Vagina (tissue), 2 donors: ENCODE results near the gene ANKS1B. TPM values are rescaled to one million over a fixed set of nuclear protein-coding genes. Genes with fewer than 3 reads are reported as not detected.
"Not testable (repeated sequence)": the region's sequence is repeated elsewhere in the genome, so short reads cannot be mapped to it uniquely, and the experiment has no call there.

Source experiments
- DNase-seq, 2 donors: peaks; one replicate each; pipeline ENCODE4 v3.0.0-alpha.2; 2017; ENCODE audit errors: extremely low spot score in 2 of 2
- H3K27ac ChIP-seq: fragments of 200-600 bp; sonication (generic); one replicate; pipeline ENCODE4 v1.5.1; 2019
- H3K27me3 ChIP-seq: fragments of 200-600 bp; sonication (generic); one replicate; pipeline ENCODE4 v1.5.1; 2019
- H3K36me3 ChIP-seq, 2 donors: fragments of 200-600 bp; sonication (generic); one replicate each; pipeline ENCODE4 v1.5.1; 2017 to 2019
- H3K4me1 ChIP-seq: fragments of 200-600 bp; sonication (generic); one replicate; pipeline ENCODE4 v1.5.1; 2019
- H3K4me3 ChIP-seq, 2 donors: fragments of 200-600 bp; sonication (generic); 1 replicate in 1 of 2; 2 replicates in 1 of 2; pipeline ENCODE4 v1.5.1; 2016 to 2019
- H3K9me3 ChIP-seq: fragments of 200-600 bp; sonication (generic); one replicate; pipeline ENCODE4 v1.5.1; 2019
- POLR2A ChIP-seq, 2 donors: fragments of 450-650 bp; IDR thresholded peaks; one replicate each; pipeline ENCODE4 v1.6.1; 2017; ENCODE audit warnings: antibody characterized with exemption in 2 of 2, mild to moderate bottlenecking in 2 of 2, moderate library complexity in 2 of 2
- POLR2AphosphoS5 ChIP-seq, 2 donors: sonication (generic); formaldehyde crosslinking; IDR thresholded peaks; one replicate each; pipeline ENCODE4 v1.9.0; 2017; ENCODE audit warnings: antibody characterized with exemption in 2 of 2, mild to moderate bottlenecking in 2 of 2, low read depth in 1 of 2; ENCODE audit not compliant: insufficient read depth in 1 of 2
- intact Hi-C: fragments of 100-400 bp; cut with DNase I; formaldehyde crosslinking; loops from one replicate; pipeline ENCODE4 v1.15.1; 2023
- total RNA-seq: library from RNA; depleted of rRNA; stranded (reverse); fragments of >200 nt; gene quantifications from one replicate; pipeline ENCODE4 v1.2.3, GENCODE V29; 2016
- TF ChIP-seq, protein P1 (sequence below), 3 experiments: fragments of 450-650 bp in 2 of 3; fragments of 200-600 bp in 1 of 3; sonication (generic) in 1 of 3; IDR thresholded peaks; one replicate each; pipeline ENCODE4 v1.5.1; 2017 to 2019; ENCODE audit warnings: antibody characterized with exemption in 3 of 3, mild to moderate bottlenecking in 2 of 3, moderate library complexity in 2 of 3

Gene ANKS1B
- total RNA-seq, 1 donor from 2014 or later, result 11.5 TPM

GRCh38 chr12:98763656-98764055 lies 1221.1 kb downstream of the ANKS1B start:
- Histone ChIP-seq H3K4me1 (no peaks in the 10 kb centered on the region), H3K27ac (no peak overlapping the region), H3K36me3 (no peaks in the 10 kb centered on the region), H3K9me3 (no peaks in the 10 kb centered on the region), H3K4me3 (no peak overlapping the region), H3K27me3 (no peaks in the 10 kb centered on the region)
- intact Hi-C loops, result no loop called here
- TF ChIP-seq POLR2AphosphoS5 (IDR thresholded peaks at IDR 0.05; ENCODE audit: insufficient read depth in 1 of 2, low read depth in 1 of 2) (no peak), POLR2A (IDR thresholded peaks at IDR 0.05) (no peak)
- TF ChIP-seq, protein P1, sequence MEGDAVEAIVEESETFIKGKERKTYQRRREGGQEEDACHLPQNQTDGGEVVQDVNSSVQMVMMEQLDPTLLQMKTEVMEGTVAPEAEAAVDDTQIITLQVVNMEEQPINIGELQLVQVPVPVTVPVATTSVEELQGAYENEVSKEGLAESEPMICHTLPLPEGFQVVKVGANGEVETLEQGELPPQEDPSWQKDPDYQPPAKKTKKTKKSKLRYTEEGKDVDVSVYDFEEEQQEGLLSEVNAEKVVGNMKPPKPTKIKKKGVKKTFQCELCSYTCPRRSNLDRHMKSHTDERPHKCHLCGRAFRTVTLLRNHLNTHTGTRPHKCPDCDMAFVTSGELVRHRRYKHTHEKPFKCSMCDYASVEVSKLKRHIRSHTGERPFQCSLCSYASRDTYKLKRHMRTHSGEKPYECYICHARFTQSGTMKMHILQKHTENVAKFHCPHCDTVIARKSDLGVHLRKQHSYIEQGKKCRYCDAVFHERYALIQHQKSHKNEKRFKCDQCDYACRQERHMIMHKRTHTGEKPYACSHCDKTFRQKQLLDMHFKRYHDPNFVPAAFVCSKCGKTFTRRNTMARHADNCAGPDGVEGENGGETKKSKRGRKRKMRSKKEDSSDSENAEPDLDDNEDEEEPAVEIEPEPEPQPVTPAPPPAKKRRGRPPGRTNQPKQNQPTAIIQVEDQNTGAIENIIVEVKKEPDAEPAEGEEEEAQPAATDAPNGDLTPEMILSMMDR (IDR thresholded peaks at IDR 0.05), result no peak
- DNase-seq, result no peak

- Histone ChIP-seq H3K27ac (no peak overlapping the region), H3K9me3 (no peaks in the 10 kb centered on the region), H3K27me3 (no peaks in the 10 kb centered on the region), H3K4me3 (no peak overlapping the region), H3K36me3 (no peaks in the 10 kb centered on the region), H3K4me1 (peaks cover 6% of the 10 kb centered on the region)
- TF ChIP-seq, protein P1 (IDR thresholded peaks at IDR 0.05), result no peak
- TF ChIP-seq POLR2A (IDR thresholded peaks at IDR 0.05) (no peak), POLR2AphosphoS5 (IDR thresholded peaks at IDR 0.05; ENCODE audit: insufficient read depth in 1 of 2, low read depth in 1 of 2) (no peak)
- intact Hi-C loops, result no loop called here
- no peak for DNase-seq
Observed at GRCh38 chr12:98758331-98758730, 1226.4 kb downstream of the ANKS1B start.

GRCh38 chr12:98757455-98757854 lies 1227.3 kb downstream of the ANKS1B start:
- no peak for DNase-seq
- H3K27me3 ChIP-seq, result no peaks in the 10 kb centered on the region
- no peaks in the 10 kb centered on the region for H3K9me3 ChIP-seq
- intact Hi-C loops, result no loop called here
- TF ChIP-seq POLR2AphosphoS5 (IDR thresholded peaks at IDR 0.05; ENCODE audit: insufficient read depth in 1 of 2, low read depth in 1 of 2), result no peak
- no peak for TF ChIP-seq POLR2A (IDR thresholded peaks at IDR 0.05)
- TF ChIP-seq, protein P1 (IDR thresholded peaks at IDR 0.05), result no peak
- no peak overlapping the region for H3K27ac ChIP-seq
- H3K4me3 ChIP-seq, result no peak overlapping the region
- H3K4me1 ChIP-seq, result peaks cover 6% of the 10 kb centered on the region
- H3K36me3 ChIP-seq, result no peaks in the 10 kb centered on the region

DNA sequence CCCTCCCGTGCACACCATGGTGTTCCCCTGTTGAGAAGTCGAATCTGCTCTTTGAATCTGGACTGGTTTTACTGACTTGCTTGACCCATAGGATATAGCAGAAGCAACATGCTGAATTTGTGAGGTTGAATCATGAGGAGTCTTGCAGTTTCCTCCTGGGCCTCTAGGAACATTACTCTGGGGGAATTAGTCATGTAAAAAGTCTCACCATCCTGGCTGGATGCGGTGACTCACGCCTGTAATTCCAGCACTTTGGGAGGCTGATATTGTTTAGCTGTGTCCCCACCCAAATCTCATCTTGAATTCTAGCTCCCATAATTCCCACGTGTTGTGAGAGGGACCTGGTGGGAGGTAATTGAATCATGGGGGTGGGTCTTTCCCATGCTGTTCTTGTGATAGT lies 1228.9 kb downstream of the ANKS1B start:
- intact Hi-C loops, H3K36me3 ChIP-seq, H3K4me1 ChIP-seq, DNase-seq, H3K9me3 ChIP-seq, H3K4me3 ChIP-seq, H3K27me3 ChIP-seq, H3K27ac ChIP-seq: not testable (repeated sequence)

DNA sequence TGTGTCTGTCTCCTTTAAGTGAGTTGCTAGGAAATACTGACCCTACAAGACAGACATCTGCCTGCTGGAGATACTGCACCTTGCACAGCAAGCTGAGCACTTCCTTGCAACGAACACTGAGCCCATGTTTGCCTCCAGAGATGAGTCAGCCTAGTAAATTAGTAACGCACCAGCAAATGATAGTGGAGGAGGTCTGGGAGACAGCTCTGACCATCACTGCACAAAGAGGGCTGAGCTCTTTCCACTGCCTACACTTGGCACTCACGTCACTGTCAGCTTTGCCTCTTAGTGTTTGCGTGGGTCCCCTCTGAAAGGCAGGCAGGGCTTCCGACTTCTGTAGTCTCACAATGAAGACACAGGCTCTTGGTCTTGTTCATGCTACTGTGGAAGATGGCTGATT lies 1230.6 kb downstream of the ANKS1B start:
- H3K27ac ChIP-seq, result no peak overlapping the region
- peaks cover 6% of the 10 kb centered on the region for H3K4me1 ChIP-seq
- H3K4me3 ChIP-seq, result no peak overlapping the region
- H3K27me3 ChIP-seq, result no peaks in the 10 kb centered on the region
- TF ChIP-seq POLR2A (IDR thresholded peaks at IDR 0.05), result no peak
- no peaks in the 10 kb centered on the region for H3K36me3 ChIP-seq
- intact Hi-C loops, result no loop called here
- no peaks in the 10 kb centered on the region for H3K9me3 ChIP-seq
- no peak for DNase-seq

DNA sequence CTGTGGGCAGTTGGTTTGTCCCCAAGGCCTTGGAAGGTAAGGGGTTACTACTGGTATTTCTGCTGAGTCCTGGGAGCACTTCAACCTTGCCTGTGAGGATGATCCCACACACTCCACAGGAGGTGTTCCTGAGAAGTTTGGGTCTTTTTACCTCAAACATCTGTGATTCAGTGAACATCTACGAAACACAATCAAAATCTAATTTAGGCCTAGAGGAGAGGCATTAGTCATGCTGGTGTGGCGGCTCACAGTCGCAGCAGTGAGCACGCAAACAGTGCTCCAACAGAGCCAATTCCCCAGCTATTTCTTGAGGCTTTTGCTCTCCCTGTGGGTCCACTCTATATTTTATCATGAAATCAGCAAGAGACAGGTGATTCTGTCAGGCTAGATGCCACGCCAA lies 1232.0 kb downstream of the ANKS1B start:
- DNase-seq, result no peak

More for the DNA sequence above, 1232.0 kb downstream of the ANKS1B start:
- TF ChIP-seq POLR2AphosphoS5 (IDR thresholded peaks at IDR 0.05; ENCODE audit: insufficient read depth in 1 of 2, low read depth in 1 of 2) (no peak), POLR2A (IDR thresholded peaks at IDR 0.05) (no peak)
- TF ChIP-seq, protein P1 (IDR thresholded peaks at IDR 0.05), result no peak
- intact Hi-C loops, result no loop called here
- Histone ChIP-seq H3K4me3 (no peak overlapping the region), H3K27me3 (no peaks in the 10 kb centered on the region), H3K9me3 (no peaks in the 10 kb centered on the region), H3K27ac (no peak overlapping the region), H3K36me3 (no peaks in the 10 kb centered on the region), H3K4me1 (no peaks in the 10 kb centered on the region)
